HEK293 (cell line): Measurements from ENCODE around the gene CARD10.

ENCODE experiments used
- CTCF ChIA-PET: fragments of 350-600 bp; formaldehyde crosslinking; extraction: SDS; loops from one replicate; lab custom pipeline; 2021; ENCODE audit warnings: antibody characterized with exemption; lab: Yijun Ruan, JAX
- POLR2A ChIA-PET: fragments of 300-600 bp; formaldehyde crosslinking; extraction: SDS; loops from one replicate; lab custom pipeline; 2020; ENCODE audit warnings: antibody characterized with exemption, inconsistent platforms; lab: Yijun Ruan, JAX
- H3K27ac ChIP-seq: fragments of 200-500 bp; sonication (Bioruptor generic); 2 replicates; pipeline ENCODE4 v1.5.1; 2014; ENCODE audit warnings: low read depth, low read length, control low read depth, inconsistent platforms; ENCODE audit errors: extremely low read depth
- H3K36me3 ChIP-seq, 2 experiments: fragments of 200-500 bp in 1 of 2; sonication (Bioruptor generic) in 1 of 2; 1 replicate in 1 of 2; 2 replicates in 1 of 2; pipeline ENCODE4 v1.5.1; 2014 to 2017; ENCODE audit warnings: inconsistent platforms in 2 of 2, low read length in 2 of 2; ENCODE audit not compliant: control insufficient read depth in 2 of 2, insufficient read depth in 1 of 2
- H3K4me1 ChIP-seq: fragments of 200-500 bp; sonication (Bioruptor generic); 2 replicates; pipeline ENCODE4 v1.5.1; 2014; ENCODE audit warnings: mild to moderate bottlenecking, low read length, inconsistent platforms; ENCODE audit not compliant: control insufficient read depth, insufficient read depth
- H3K4me3 ChIP-seq: 2 replicates; pipeline ENCODE4 v1.5.1; 2011; ENCODE audit warnings: low read depth, mild to moderate bottlenecking, control low read depth, low read length, moderate library complexity
- H3K9me3 ChIP-seq: fragments of 200-500 bp; sonication (Bioruptor generic); 2 replicates; pipeline ENCODE4 v1.5.1; 2014; ENCODE audit warnings: low read depth, low read length, inconsistent platforms; ENCODE audit not compliant: control insufficient read depth, insufficient read depth
- BCL11A ChIP-seq: fragments of 450-650 bp; formaldehyde crosslinking; IDR thresholded peaks from 2 replicates; pipeline ENCODE4 v1.5.1; 2016; ENCODE audit warnings: low read depth, missing biosample characterization, missing genetic modification characterization
- GLI2 ChIP-seq: fragments of 450-650 bp; formaldehyde crosslinking; IDR thresholded peaks from 2 replicates; pipeline ENCODE4; 2017; ENCODE audit warnings: missing biosample characterization, missing genetic modification characterization, low read depth, borderline replicate concordance
- GLIS2 ChIP-seq: fragments of 450-650 bp; formaldehyde crosslinking; IDR thresholded peaks from 2 replicates; pipeline ENCODE4 v1.5.1; 2016; ENCODE audit warnings: missing biosample characterization, missing genetic modification characterization
- KLF17 ChIP-seq: fragments of 450-650 bp; formaldehyde crosslinking; IDR thresholded peaks from 2 replicates; pipeline ENCODE4 v1.5.1; 2016; ENCODE audit warnings: missing biosample characterization, missing genetic modification characterization
- REPIN1 ChIP-seq: fragments of 450-650 bp; formaldehyde crosslinking; IDR thresholded peaks from 2 replicates; pipeline ENCODE4 v1.5.1; 2017; ENCODE audit warnings: missing biosample characterization, missing genetic modification characterization, low read depth
- SCRT2 ChIP-seq: fragments of 450-650 bp; formaldehyde crosslinking; IDR thresholded peaks from 2 replicates; pipeline ENCODE4 v1.5.1; 2016; ENCODE audit warnings: missing biosample characterization, missing genetic modification characterization
- WT1 ChIP-seq: fragments of 450-650 bp; formaldehyde crosslinking; IDR thresholded peaks from 2 replicates; pipeline ENCODE4 v1.5.1; 2016; ENCODE audit warnings: missing biosample characterization, missing genetic modification characterization
- ZBTB49 ChIP-seq: fragments of 450-650 bp; formaldehyde crosslinking; IDR thresholded peaks from 2 replicates; pipeline ENCODE4 v1.5.1; 2016; ENCODE audit warnings: missing biosample characterization, missing genetic modification characterization, low read depth
- ZBTB6 ChIP-seq: fragments of 450-650 bp; formaldehyde crosslinking; IDR thresholded peaks from 2 replicates; pipeline ENCODE4 v1.5.1; 2017; ENCODE audit warnings: missing biosample characterization, missing genetic modification characterization
- ZEB2 ChIP-seq: fragments of 450-650 bp; formaldehyde crosslinking; IDR thresholded peaks from 2 replicates; pipeline ENCODE4 v1.5.1; 2016; ENCODE audit warnings: missing biosample characterization, missing genetic modification characterization
- ZIC2 ChIP-seq: fragments of 450-650 bp; formaldehyde crosslinking; IDR thresholded peaks from 2 replicates; pipeline ENCODE4 v1.5.1; 2016; ENCODE audit warnings: missing biosample characterization, missing genetic modification characterization
- ZNF2 ChIP-seq: fragments of 450-650 bp; formaldehyde crosslinking; IDR thresholded peaks from 2 replicates; pipeline ENCODE4 v1.5.1; 2016; ENCODE audit warnings: missing biosample characterization, missing genetic modification characterization
- ZNF248 ChIP-seq: fragments of 450-650 bp; formaldehyde crosslinking; IDR thresholded peaks from 2 replicates; pipeline ENCODE4 v1.5.1; 2017; ENCODE audit warnings: missing biosample characterization, missing genetic modification characterization
- ZNF266 ChIP-seq: fragments of 450-650 bp; formaldehyde crosslinking; IDR thresholded peaks from 2 replicates; pipeline ENCODE4 v1.5.1; 2016; ENCODE audit warnings: missing biosample characterization, missing genetic modification characterization, low read depth
- ZNF274 ChIP-seq, 2 experiments: fragments of 200-500 bp in 1 of 2; fragments of 450-650 bp in 1 of 2; sonication (Bioruptor generic) in 1 of 2; formaldehyde crosslinking in 1 of 2; IDR thresholded peaks; 2 replicates each; pipeline versions ENCODE4 v1.5.1 to v1.6.1; 2014 to 2016; ENCODE audit warnings: borderline replicate concordance in 1 of 2, inconsistent platforms in 1 of 2, low read length in 1 of 2, missing biosample characterization in 1 of 2, missing genetic modification characterization in 1 of 2
- ZNF416 ChIP-seq: fragments of 450-650 bp; formaldehyde crosslinking; IDR thresholded peaks from 2 replicates; pipeline ENCODE4 v1.5.1; 2016; ENCODE audit warnings: missing biosample characterization, missing genetic modification characterization
- TF ChIP-seq, protein P1 (sequence below): fragments of 450-650 bp; formaldehyde crosslinking; IDR thresholded peaks from 2 replicates; pipeline ENCODE4 v1.5.1; 2016; ENCODE audit warnings: missing biosample characterization, missing genetic modification characterization, low read depth
- TF ChIP-seq, protein P2 (sequence below): fragments of 450-650 bp; formaldehyde crosslinking; IDR thresholded peaks from 2 replicates; pipeline ENCODE4 v1.5.1; 2016; ENCODE audit warnings: missing biosample characterization, missing genetic modification characterization
- TF ChIP-seq, protein P3 (sequence below): fragments of 450-650 bp; formaldehyde crosslinking; IDR thresholded peaks from 2 replicates; pipeline ENCODE4 v1.5.1; 2016; ENCODE audit warnings: missing biosample characterization, missing genetic modification characterization

Gene CARD10

DNA sequence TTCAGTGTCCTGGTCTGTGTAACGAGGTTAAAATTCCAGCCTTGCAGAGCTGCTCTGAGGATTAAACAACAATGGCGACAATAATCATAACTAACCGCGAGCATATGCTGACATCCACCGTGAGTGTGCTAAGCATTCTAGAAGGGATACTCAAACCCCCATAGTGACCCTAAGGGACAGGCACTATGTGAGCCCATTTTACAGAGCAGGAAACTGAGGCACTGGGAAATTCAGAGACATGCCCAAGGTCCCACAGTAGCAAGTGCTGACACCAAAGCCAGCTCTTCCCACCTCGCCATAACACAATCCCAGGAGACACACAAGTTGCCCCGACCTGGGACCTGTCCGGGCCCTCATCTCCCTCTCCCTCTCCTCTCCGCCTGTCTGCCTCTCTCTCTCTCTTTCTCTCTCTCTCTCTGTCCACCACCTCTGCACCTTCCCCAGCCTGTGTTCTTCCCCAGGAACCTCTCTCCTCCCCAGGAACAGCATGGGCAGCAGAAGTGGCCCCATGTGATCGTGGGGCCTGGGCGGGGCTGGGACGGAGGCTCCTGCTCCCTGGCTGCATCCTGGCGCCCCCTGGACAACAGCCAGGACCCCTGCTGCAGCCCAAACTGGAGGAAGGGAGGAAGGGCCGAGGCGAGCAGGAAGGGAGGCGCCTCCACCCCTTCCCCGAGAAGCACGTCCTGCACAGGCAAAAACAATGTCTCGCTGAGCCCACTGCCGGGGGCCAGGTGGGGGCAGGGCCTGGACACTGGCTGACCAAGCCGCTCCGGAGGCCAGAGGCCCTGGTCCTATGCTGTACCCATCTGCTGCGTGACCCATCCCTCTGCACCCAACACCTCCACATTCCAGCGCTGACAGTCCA, 18.2 kb downstream of the CARD10 start:
- TF ChIP-seq ZBTB49 (tag by site-specific recombination) (no peak), WT1 (no peak), GLIS2 (tag by site-specific recombination) (peak; percentile 39; the same call in 1 of the 2 replicates), ZBTB6 (tag by site-specific recombination) (no peak), ZNF416 (tag by site-specific recombination) (no peak), KLF17 (0 out of 2 replicates have a peak, but pooled peaks have one; percentile 29), ZNF266 (tag by site-specific recombination) (no peak), BCL11A (0 out of 2 replicates have a peak, but pooled peaks have one; percentile 33), ZNF248 (tag by site-specific recombination) (no peak), ZNF274 (IDR thresholded peaks at IDR 0.05; ENCODE audit: low read length) (no peak), ZNF274 (tag by site-specific recombination; IDR thresholded peaks at IDR 0.05; ENCODE audit: borderline replicate concordance) (no peak), SCRT2 (tag by site-specific recombination) (no peak), ZIC2 (peak; percentile 84), REPIN1 (tag by site-specific recombination) (0 out of 2 replicates have a peak, but pooled peaks have one; percentile 49), ZNF2 (tag by site-specific recombination) (no peak)
- TF ChIP-seq, protein P1, sequence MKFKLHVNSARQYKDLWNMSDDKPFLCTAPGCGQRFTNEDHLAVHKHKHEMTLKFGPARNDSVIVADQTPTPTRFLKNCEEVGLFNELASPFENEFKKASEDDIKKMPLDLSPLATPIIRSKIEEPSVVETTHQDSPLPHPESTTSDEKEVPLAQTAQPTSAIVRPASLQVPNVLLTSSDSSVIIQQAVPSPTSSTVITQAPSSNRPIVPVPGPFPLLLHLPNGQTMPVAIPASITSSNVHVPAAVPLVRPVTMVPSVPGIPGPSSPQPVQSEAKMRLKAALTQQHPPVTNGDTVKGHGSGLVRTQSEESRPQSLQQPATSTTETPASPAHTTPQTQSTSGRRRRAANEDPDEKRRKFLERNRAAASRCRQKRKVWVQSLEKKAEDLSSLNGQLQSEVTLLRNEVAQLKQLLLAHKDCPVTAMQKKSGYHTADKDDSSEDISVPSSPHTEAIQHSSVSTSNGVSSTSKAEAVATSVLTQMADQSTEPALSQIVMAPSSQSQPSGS = no peak
- TF ChIP-seq, all 188 proteins: peak for 5
- peaks cover 4 to 83% of the 10 kb centered on the region in 2 experiments; a peak in 2 of 3 replicates for H3K36me3 ChIP-seq
- H3K9me3 ChIP-seq = no peaks in the 10 kb centered on the region
- no peak overlapping the region for H3K27ac ChIP-seq
- no peak overlapping the region for H3K4me3 ChIP-seq
- ChIA-PET POLR2A (interaction anchor here (0.6 to 0.9 kb wide), 2 partner anchors 8 to 11 kb away, joined by 3 to 4 read pairs; no protein-coding TSS in a partner anchor), CTCF (interaction anchor here (0.5 to 12.9 kb wide), 6 partner anchors 8 to 229 kb away, joined by 3 to 115 read pairs (median 4); no protein-coding TSS in a partner anchor)
- H3K4me1 ChIP-seq = no peaks in the 10 kb centered on the region

- ChIA-PET POLR2A (interaction anchor here (0.6 to 0.9 kb wide), 2 partner anchors 9 to 12 kb away, joined by 3 to 4 read pairs; no protein-coding TSS in a partner anchor), CTCF (interaction anchor here (0.5 to 12.9 kb wide), 10 partner anchors 13 to 228 kb away, joined by 3 to 115 read pairs (median 4); partner anchors contain the start of gene MFNG)
- H3K9me3 ChIP-seq = no peaks in the 10 kb centered on the region
- no peak overlapping the region for H3K4me3 ChIP-seq
- peaks cover 0 to 81% of the 10 kb centered on the region in 2 experiments; a peak in 2 of 3 replicates for H3K36me3 ChIP-seq
- H3K4me1 ChIP-seq = no peaks in the 10 kb centered on the region
- H3K27ac ChIP-seq = no peak overlapping the region
- TF ChIP-seq ZEB2 (no peak), GLI2 (no peak)
- TF ChIP-seq, protein P2, sequence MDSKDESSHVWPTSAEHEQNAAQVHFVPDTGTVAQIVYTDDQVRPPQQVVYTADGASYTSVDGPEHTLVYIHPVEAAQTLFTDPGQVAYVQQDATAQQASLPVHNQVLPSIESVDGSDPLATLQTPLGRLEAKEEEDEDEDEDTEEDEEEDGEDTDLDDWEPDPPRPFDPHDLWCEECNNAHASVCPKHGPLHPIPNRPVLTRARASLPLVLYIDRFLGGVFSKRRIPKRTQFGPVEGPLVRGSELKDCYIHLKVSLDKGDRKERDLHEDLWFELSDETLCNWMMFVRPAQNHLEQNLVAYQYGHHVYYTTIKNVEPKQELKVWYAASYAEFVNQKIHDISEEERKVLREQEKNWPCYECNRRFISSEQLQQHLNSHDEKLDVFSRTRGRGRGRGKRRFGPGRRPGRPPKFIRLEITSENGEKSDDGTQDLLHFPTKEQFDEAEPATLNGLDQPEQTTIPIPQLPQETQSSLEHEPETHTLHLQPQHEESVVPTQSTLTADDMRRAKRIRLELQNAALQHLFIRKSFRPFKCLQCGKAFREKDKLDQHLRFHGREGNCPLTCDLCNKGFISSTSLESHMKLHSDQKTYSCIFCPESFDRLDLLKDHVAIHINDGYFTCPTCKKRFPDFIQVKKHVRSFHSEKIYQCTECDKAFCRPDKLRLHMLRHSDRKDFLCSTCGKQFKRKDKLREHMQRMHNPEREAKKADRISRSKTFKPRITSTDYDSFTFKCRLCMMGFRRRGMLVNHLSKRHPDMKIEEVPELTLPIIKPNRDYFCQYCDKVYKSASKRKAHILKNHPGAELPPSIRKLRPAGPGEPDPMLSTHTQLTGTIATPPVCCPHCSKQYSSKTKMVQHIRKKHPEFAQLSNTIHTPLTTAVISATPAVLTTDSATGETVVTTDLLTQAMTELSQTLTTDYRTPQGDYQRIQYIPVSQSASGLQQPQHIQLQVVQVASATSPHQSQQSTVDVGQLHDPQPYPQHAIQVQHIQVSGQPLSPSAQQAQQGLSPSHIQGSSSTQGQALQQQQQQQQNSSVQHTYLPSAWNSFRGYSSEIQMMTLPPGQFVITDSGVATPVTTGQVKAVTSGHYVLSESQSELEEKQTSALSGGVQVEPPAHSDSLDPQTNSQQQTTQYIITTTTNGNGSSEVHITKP (tag by site-specific recombination) = no peak
- TF ChIP-seq, protein P3, sequence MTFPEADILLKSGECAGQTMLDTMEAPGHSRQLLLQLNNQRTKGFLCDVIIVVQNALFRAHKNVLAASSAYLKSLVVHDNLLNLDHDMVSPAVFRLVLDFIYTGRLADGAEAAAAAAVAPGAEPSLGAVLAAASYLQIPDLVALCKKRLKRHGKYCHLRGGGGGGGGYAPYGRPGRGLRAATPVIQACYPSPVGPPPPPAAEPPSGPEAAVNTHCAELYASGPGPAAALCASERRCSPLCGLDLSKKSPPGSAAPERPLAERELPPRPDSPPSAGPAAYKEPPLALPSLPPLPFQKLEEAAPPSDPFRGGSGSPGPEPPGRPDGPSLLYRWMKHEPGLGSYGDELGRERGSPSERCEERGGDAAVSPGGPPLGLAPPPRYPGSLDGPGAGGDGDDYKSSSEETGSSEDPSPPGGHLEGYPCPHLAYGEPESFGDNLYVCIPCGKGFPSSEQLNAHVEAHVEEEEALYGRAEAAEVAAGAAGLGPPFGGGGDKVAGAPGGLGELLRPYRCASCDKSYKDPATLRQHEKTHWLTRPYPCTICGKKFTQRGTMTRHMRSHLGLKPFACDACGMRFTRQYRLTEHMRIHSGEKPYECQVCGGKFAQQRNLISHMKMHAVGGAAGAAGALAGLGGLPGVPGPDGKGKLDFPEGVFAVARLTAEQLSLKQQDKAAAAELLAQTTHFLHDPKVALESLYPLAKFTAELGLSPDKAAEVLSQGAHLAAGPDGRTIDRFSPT (tag by site-specific recombination) = no peak
These were observed 19.2 kb downstream of the CARD10 start for GRCh38 chr22:37499789-37500540.
